Measurements from ENCODE around the gene ZNF609. TPM values are rescaled to one million over a fixed set of nuclear protein-coding genes. Genes with fewer than 3 reads are reported as not detected.

Gene ZNF609
- polyA plus RNA-seq, 1 donor from 2014 or later = 11.8 TPM

GRCh38 chr15:64640146-64640871 is 179.9 kb downstream of the ZNF609 start:
- Histone ChIP-seq H3K27ac (ENCODE audit: low read length) (no peak overlapping the region), H3K79me2 (replicated peaks; ENCODE audit: insufficient read depth, low read length) (peaks cover 55% of the 10 kb centered on the region), H3K9me2 (ENCODE audit: insufficient read depth, low read length) (no peaks in the 10 kb centered on the region), H4K20me1 (ENCODE audit: insufficient read depth) (no peaks in the 10 kb centered on the region), H3K9me3 (ENCODE audit: low read length) (no peaks in the 10 kb centered on the region), H2AFZ (ENCODE audit: low read depth, low read length) (no peak overlapping the region), H3K9ac (ENCODE audit: low read length) (no peak overlapping the region), H3K36me3 (ENCODE audit: insufficient read depth, low read length) (peaks cover 10% of the 10 kb centered on the region), H3F3A (ENCODE audit: insufficient read depth, low read length, poor library complexity, severe bottlenecking) (peaks cover 14% of the 10 kb centered on the region), H3K4me2 (ENCODE audit: low read length) (no peak overlapping the region), H3K4me3 (ENCODE audit: low read length) (no peak overlapping the region), H3K27me3 (ENCODE audit: insufficient read depth, low read depth, low read length) (no peaks in the 10 kb centered on the region)
- TF ChIP-seq RAD21 (conservative IDR thresholded peaks at IDR 0.05) = no peak
- TF ChIP-seq EZH2 (IDR thresholded peaks at IDR 0.05; ENCODE audit: borderline replicate concordance, insufficient read depth, low read length, poor library complexity, severe bottlenecking) = no peak
- TF ChIP-seq CTCF (IDR thresholded peaks at IDR 0.05; ENCODE audit: poor library complexity, severe bottlenecking) = no peak
- no peak for TF ChIP-seq REST (IDR thresholded peaks at IDR 0.05; ENCODE audit: borderline replicate concordance)
- no peak for TF ChIP-seq SMC3 (conservative IDR thresholded peaks at IDR 0.05; ENCODE audit: poor library complexity)
- no peak for TF ChIP-seq EP300 (conservative IDR thresholded peaks at IDR 0.05; ENCODE audit: poor library complexity, severe bottlenecking)
- TF ChIP-seq TAF1 (IDR thresholded peaks at IDR 0.05; ENCODE audit: low read depth) = no peak
- no peak for TF ChIP-seq POLR2AphosphoS5 (IDR thresholded peaks at IDR 0.05)
- no peak for TF ChIP-seq MXI1 (conservative IDR thresholded peaks at IDR 0.05; ENCODE audit: poor library complexity, severe bottlenecking)

- Histone ChIP-seq H3K9me3 (ENCODE audit: low read length) (no peaks in the 10 kb centered on the region), H3K27ac (ENCODE audit: low read length) (no peak overlapping the region), H3K79me2 (replicated peaks; ENCODE audit: insufficient read depth, low read length) (peaks cover 58% of the 10 kb centered on the region), H2AFZ (ENCODE audit: low read depth, low read length) (no peak overlapping the region), H3K4me3 (ENCODE audit: low read length) (no peak overlapping the region), H3F3A (ENCODE audit: insufficient read depth, low read length, poor library complexity, severe bottlenecking) (peaks cover 3% of the 10 kb centered on the region), H3K36me3 (ENCODE audit: insufficient read depth, low read length) (peaks cover 10% of the 10 kb centered on the region), H3K4me2 (ENCODE audit: low read length) (no peak overlapping the region), H3K9me2 (ENCODE audit: insufficient read depth, low read length) (no peaks in the 10 kb centered on the region), H3K27me3 (ENCODE audit: insufficient read depth, low read depth, low read length) (no peaks in the 10 kb centered on the region), H4K20me1 (ENCODE audit: insufficient read depth) (no peaks in the 10 kb centered on the region), H3K9ac (ENCODE audit: low read length) (no peak overlapping the region)
- TF ChIP-seq REST (IDR thresholded peaks at IDR 0.05; ENCODE audit: borderline replicate concordance) (no peak), RAD21 (conservative IDR thresholded peaks at IDR 0.05) (no peak), SMC3 (conservative IDR thresholded peaks at IDR 0.05; ENCODE audit: poor library complexity) (no peak), TAF1 (IDR thresholded peaks at IDR 0.05; ENCODE audit: low read depth) (no peak), MXI1 (conservative IDR thresholded peaks at IDR 0.05; ENCODE audit: poor library complexity, severe bottlenecking) (no peak), EZH2 (IDR thresholded peaks at IDR 0.05; ENCODE audit: borderline replicate concordance, insufficient read depth, low read length, poor library complexity, severe bottlenecking) (no peak), POLR2AphosphoS5 (IDR thresholded peaks at IDR 0.05) (no peak), CTCF (IDR thresholded peaks at IDR 0.05; ENCODE audit: poor library complexity, severe bottlenecking) (no peak), EP300 (conservative IDR thresholded peaks at IDR 0.05; ENCODE audit: poor library complexity, severe bottlenecking) (no peak)
Observed at GRCh38 chr15:64642875-64643274, 182.5 kb downstream of the ZNF609 start.

All from neural cell (in vitro differentiated cells).